ENCODE measurements around the gene TNIP3. TPM values are rescaled to one million over a fixed set of nuclear protein-coding genes. Genes with fewer than 3 reads are reported as not detected.

The TNIP3 gene
- total and polyA plus RNA-seq, 10 donors, result 0.24 to 3.8 (median 1.5) TPM

DNA sequence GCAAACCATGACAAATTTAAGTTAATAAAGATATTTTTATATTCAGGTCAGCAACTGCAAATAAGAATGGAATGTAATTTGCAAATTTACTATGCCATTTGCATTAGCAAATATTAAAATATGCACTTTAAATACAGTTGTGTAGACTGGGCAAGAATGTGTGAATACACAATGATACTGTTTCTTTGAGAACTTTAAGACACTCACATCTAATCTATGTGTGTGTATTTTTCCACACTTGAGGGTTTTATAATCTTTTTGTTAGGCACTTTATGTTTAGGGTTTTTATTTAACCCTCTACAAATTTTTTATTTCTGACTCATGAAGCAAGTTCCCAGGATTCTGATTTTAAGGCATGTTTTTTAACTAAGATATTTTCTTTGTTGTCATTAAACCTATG lies 67.9 kb downstream of the TNIP3 start:
- Histone ChIP-seq H3K4me3 (no peak overlapping the region), H3K9me3 (no peaks in the 10 kb centered on the region), H3K27me3 (replicated peaks in 1 of 7) (no peaks in the 10 kb centered on the region), H3K36me3 (no peaks in the 10 kb centered on the region), H3K4me1 (no peaks in the 10 kb centered on the region), H3K27ac (no peak overlapping the region)
- no peak for TF ChIP-seq POLR2AphosphoS5 (IDR thresholded peaks at IDR 0.05)
- TF ChIP-seq, protein P1, sequence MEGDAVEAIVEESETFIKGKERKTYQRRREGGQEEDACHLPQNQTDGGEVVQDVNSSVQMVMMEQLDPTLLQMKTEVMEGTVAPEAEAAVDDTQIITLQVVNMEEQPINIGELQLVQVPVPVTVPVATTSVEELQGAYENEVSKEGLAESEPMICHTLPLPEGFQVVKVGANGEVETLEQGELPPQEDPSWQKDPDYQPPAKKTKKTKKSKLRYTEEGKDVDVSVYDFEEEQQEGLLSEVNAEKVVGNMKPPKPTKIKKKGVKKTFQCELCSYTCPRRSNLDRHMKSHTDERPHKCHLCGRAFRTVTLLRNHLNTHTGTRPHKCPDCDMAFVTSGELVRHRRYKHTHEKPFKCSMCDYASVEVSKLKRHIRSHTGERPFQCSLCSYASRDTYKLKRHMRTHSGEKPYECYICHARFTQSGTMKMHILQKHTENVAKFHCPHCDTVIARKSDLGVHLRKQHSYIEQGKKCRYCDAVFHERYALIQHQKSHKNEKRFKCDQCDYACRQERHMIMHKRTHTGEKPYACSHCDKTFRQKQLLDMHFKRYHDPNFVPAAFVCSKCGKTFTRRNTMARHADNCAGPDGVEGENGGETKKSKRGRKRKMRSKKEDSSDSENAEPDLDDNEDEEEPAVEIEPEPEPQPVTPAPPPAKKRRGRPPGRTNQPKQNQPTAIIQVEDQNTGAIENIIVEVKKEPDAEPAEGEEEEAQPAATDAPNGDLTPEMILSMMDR (IDR thresholded peaks at IDR 0.05 in 8 of 11, conservative IDR thresholded peaks at IDR 0.05 in 3 of 11), result no peak
- no peak for TF ChIP-seq POLR2A (IDR thresholded peaks at IDR 0.05)
- intact Hi-C loops (cut with DNase I; ENCODE audit: low total_unique reads), result loop anchor here (5.0 kb wide), 1 partner anchor 944 kb away; no protein-coding TSS in a partner anchor
- DNase-seq, result no peak

DNA sequence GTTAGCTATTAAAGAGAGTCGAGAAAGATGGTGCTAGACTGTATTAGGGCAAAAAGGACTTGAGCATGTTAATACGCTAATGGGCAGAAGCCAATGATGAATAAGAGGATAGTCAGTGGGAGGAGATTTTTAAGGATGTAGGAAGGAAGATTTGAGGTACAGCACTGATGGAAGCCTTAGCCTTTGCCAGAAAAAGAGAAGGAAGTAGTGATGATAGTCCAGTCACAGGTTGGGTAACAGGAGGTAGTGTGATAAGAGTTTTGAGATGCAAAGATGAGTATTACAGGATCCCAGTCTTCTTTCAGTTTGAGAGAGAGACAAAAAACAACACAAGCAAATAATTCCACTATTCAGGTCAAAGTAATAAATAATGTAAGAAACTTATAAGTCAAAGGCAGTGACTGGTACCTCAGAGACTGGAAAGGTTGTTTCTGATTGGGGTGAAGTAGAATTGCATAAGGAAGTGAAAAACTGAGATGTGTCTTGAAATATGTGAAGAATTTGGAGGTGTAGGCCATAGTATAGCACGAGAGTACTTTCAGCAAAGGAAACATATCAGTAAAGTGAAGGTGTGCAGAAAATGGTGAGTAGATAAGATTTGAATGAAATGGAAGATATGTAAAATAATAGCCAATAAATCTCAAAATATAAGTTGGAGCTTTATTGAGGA lies 69.7 kb downstream of the TNIP3 start:
- peak overlapping the region in 1 of 8 donors; percentile 44 for H3K27ac ChIP-seq
- no peaks in the 10 kb centered on the region for H3K36me3 ChIP-seq
- H3K9me3 ChIP-seq, result no peaks in the 10 kb centered on the region
- TF ChIP-seq POLR2A (IDR thresholded peaks at IDR 0.05) (no peak), POLR2AphosphoS5 (IDR thresholded peaks at IDR 0.05) (no peak)
- TF ChIP-seq, protein P1 (IDR thresholded peaks at IDR 0.05 in 8 of 11, conservative IDR thresholded peaks at IDR 0.05 in 3 of 11), result no peak
- 73 to 90% (median 79%) methylated on average over 3 of the region's 3 CpGs for WGBS, 5 donors
- DNase-seq, result no peak
- intact Hi-C loops (cut with DNase I; ENCODE audit: low total_unique reads), result no loop called here
- no peak overlapping the region for H3K4me3 ChIP-seq
- no peaks in the 10 kb centered on the region for H3K4me1 ChIP-seq
- H3K27me3 ChIP-seq (replicated peaks in 1 of 7), result no peaks in the 10 kb centered on the region

DNA sequence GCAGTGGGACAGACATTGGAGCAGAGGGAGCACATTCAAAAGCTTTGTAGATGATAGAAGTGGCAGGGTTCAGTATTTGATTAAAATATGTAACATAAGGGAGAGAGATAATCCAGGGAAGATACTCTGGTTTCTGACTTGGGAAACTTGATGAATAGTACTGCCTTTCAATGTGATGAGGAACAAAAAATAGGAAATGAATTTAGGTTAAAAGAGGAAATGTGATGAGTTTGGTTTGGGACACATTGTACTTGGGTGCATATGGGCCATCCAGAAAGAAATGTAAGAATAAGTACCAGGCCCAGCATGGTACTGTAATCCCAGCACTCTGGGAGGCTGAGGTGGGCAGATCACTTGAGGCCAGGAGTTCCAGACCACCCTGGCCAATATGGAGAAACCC lies 70.9 kb downstream of the TNIP3 start:
- intact Hi-C loops (cut with DNase I; ENCODE audit: low total_unique reads), result no loop called here
- H3K27ac ChIP-seq, result peak overlapping the region in 1 of 8 donors; percentile 44
- no peaks in the 10 kb centered on the region for H3K36me3 ChIP-seq
- no peaks in the 10 kb centered on the region for H3K9me3 ChIP-seq
- TF ChIP-seq, protein P1 (IDR thresholded peaks at IDR 0.05 in 8 of 11, conservative IDR thresholded peaks at IDR 0.05 in 3 of 11), result no peak
- TF ChIP-seq POLR2A (IDR thresholded peaks at IDR 0.05) (no peak), POLR2AphosphoS5 (IDR thresholded peaks at IDR 0.05) (no peak)
- H3K4me1 ChIP-seq, result no peaks in the 10 kb centered on the region
- H3K4me3 ChIP-seq, result no peak overlapping the region
- no peaks in the 10 kb centered on the region for H3K27me3 ChIP-seq (replicated peaks in 1 of 7)
- DNase-seq, result no peak

DNA sequence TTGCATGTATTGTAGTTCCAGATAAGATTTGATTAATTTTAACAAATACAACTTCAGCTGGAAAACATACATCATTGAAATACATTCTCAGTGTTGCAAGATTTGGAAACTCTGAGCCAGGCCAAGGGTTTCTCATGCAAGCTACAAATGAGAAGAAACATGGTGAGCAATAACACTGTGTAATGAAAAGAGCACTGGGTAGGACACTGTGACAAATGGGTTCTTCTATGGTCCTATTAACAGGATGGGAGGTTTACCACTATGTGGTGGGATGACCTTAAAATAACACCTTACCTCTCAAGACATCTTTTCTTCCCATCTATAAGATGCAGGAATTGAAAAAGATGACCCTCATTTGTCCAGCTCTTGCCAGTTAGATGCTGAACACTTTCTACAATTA lies 72.2 kb downstream of the TNIP3 start:
- no peaks in the 10 kb centered on the region for H3K9me3 ChIP-seq
- no peak for DNase-seq
- H3K4me1 ChIP-seq, result no peaks in the 10 kb centered on the region
- TF ChIP-seq, protein P1 (IDR thresholded peaks at IDR 0.05 in 8 of 11, conservative IDR thresholded peaks at IDR 0.05 in 3 of 11), result no peak
- TF ChIP-seq POLR2A (IDR thresholded peaks at IDR 0.05), result no peak
- TF ChIP-seq POLR2AphosphoS5 (IDR thresholded peaks at IDR 0.05), result no peak
- H3K4me3 ChIP-seq, result no peak overlapping the region
- intact Hi-C loops (cut with DNase I; ENCODE audit: low total_unique reads), result no loop called here
- no peak overlapping the region for H3K27ac ChIP-seq
- no peaks in the 10 kb centered on the region for H3K27me3 ChIP-seq (replicated peaks in 1 of 7)
- no peaks in the 10 kb centered on the region for H3K36me3 ChIP-seq
